ENCODE results near the gene BAIAP2.
"Not testable (repeated sequence)": the region's sequence is repeated elsewhere in the genome, so short reads cannot be mapped to it uniquely, and the experiment has no call there.

The BAIAP2 gene

GRCh38 chr17:81022344-81022676 is 12.6 kb upstream of the BAIAP2 start:
- no peak for DNase-seq (ENCODE audit: low read depth)

- no peak for DNase-seq (ENCODE audit: low read depth)
Observed at GRCh38 chr17:81025065-81025740, 9.7 kb upstream of the BAIAP2 start.

- no peak for DNase-seq (ENCODE audit: low read depth)
Observed at GRCh38 chr17:81025741-81026129, 9.2 kb upstream of the BAIAP2 start.

- DNase-seq (ENCODE audit: low read depth): no peak
Observed at GRCh38 chr17:81026266-81027036, 8.5 kb upstream of the BAIAP2 start.

DNA sequence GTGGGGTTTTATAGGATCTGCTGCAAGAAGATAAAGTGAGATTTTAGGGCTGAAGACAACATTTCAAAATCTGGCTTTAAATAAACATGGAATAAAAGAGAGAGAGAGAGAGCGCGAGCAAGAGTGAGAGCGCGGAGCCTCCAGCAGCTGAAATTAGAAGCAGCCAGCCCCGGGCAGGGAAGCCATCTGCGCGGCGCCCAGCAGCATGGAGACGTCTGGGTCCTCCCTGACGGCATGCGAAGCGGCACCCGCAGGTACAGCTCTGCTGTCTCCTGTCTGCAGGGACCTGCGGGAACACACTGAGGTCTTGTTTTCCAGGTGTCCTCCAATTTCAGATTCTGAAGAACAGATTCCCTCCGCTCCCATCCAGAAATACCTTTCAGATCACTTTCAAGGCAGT is 7.9 kb upstream of the BAIAP2 start:
- DNase-seq (ENCODE audit: low read depth): no peak

- no peak for DNase-seq (ENCODE audit: low read depth)
Observed at GRCh38 chr17:81027591-81028505, 7.1 kb upstream of the BAIAP2 start.

- no peak for DNase-seq (ENCODE audit: low read depth)
Observed at GRCh38 chr17:81028506-81028858, 6.5 kb upstream of the BAIAP2 start.

DNA sequence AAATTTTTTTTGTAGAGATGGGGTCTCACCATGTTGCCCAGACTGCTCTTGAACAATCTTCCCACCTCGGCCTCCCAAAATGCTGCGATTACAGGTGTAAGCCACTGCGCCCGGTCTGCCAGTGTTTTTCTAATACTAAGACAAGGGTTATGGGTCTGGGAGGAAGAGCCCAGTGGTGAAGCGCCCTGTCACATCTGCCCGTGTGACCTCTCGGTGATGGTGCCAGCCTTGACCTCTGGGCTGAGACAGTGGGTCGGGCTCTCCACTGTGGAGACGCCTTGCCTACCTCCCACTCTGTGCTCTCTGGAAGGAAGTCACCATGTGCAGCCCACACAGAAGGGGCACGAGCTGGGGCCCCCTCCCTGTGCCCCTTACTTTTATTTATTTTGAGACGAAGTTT is 5.1 kb upstream of the BAIAP2 start:
- no peak for DNase-seq (ENCODE audit: low read depth)

DNA sequence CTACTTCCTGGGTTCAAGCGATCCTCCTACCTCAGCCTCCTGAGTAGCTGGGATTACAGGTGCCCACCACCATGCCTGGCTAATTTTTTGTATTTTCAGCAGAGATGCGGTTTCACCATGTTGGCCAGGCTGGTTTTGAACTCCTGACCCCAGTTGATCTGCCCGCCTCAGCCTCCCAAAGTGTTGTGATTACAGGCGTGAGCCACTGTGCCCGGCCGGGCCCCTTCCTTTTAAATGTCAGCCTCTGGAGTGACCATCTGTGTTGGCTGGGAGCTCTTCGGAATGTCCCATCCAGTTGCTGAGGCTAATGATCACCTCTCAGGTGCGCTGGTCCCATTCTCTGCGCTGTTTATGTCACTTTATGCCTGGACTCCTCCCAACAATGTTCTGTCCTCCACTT is 4.6 kb upstream of the BAIAP2 start:
- DNase-seq (ENCODE audit: low read depth): not testable (repeated sequence)

DNA sequence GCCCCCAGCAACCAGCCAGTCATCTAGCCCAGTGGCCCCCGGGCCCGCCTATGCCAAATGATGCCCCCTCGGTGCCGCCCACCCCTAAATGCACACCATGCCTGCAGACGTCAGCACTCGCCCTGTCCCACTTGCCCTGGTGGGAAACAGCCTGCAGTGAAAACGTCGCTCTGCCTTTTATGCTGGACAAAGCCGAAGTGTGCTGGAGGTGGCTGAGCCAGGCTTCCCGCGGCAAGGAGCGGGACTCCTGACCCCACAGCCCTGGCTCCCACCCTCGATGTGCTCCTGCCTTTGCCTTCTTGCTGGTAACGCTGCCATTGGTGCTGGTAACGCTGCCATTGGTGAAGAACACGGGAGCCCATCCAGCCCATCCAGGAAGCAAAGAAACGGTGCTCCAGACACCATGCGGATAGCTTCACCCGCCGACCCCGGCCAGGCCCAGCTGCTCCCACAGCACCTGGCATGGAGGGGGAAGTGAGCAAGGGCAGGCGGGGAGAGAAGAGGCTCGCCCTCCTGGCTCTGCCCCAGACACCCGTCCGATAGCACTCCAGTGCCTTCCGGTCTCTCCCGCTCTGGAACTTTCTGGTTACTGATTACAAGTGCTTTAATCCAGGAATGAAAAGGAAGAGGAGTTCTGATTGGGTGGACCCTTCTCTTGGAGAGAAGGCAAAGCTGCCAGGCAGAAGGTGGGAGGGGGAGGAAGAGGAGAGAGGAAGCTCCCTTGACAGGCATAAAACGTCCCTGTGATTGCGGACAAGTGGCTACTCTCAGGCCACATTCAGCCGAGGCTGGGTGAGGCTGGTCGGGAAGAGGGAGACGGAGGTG is 4.0 kb upstream of the BAIAP2 start:
- DNase-seq (ENCODE audit: low read depth): no peak

GRCh38 chr17:81031566-81032550 is 3.1 kb upstream of the BAIAP2 start:
- DNase-seq (ENCODE audit: low read depth): no peak

GRCh38 chr17:81032641-81033480 is 2.1 kb upstream of the BAIAP2 start:
- DNase-seq (ENCODE audit: low read depth): no peak

DNA sequence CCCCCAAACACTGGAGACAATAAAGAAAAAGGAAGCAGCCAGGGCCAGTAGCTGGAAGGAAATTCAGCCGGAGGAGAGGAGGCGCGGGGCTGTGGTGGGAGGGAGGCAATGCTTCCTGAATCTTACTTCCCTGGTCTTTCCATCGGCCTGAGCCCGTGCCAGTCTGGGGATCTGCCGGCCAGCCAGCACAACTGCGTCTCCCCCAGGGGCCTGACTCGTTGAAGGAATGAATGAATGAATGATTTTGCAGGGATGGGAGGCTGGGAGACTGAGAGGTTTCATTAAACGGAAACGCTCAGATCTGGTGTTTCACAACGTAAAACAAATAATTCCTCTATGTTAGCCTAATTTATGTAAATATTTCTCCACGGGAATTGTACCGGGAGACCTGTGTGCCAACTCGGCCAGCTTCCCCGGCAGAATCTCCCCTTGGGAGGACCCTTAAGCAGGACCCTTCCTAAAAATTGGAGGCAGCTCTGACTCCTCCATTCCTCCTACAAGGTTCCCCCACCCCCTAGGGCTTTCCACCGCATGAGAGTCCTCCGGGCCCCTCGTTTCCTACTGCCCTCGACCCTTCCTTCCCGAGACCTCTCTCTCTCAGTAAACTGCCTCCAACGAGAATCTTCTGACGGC is 1.3 kb upstream of the BAIAP2 start:
- no peak for DNase-seq (ENCODE audit: low read depth)

GRCh38 chr17:81034168-81034777 is 678 bp upstream of the BAIAP2 start:
- no peak for DNase-seq (ENCODE audit: low read depth)

DNA sequence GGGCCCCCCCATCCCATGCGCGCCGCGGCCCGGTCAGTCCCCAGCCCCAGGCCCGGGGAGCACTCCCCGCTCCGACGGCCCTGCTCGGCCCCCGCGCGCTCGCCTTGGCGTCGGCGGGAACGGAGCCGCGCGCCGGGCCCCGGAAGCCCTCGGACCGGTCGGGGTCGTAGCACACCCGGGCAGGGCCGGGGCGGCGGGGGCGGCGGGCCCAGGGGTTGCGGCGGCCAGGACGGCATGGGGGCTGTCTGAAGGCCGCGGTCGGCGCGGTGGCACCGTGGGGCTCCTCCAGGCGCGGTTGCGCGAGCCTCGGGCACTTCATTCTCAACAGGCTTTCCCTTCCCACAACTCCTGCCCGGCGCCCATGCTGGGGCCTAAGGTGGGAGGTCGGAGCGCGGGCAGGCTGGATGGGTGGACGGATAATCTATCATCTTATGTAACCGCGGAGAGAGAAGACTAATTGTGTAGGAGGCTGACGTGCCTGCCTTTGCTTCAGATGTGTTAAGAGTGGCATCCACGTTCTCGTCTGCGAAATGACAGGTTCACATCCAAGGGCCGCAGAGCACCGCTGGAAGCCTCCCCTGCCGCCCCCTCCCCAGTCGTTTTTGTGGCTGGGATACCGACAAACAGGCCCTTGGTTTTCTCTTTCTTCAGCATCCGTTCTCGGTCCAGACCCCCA is 708 bp downstream of the BAIAP2 start:
- no peak for DNase-seq (ENCODE audit: low read depth)

- no peak for DNase-seq (ENCODE audit: low read depth)
Observed at GRCh38 chr17:81036197-81036941, 1.4 kb downstream of the BAIAP2 start.

DNA sequence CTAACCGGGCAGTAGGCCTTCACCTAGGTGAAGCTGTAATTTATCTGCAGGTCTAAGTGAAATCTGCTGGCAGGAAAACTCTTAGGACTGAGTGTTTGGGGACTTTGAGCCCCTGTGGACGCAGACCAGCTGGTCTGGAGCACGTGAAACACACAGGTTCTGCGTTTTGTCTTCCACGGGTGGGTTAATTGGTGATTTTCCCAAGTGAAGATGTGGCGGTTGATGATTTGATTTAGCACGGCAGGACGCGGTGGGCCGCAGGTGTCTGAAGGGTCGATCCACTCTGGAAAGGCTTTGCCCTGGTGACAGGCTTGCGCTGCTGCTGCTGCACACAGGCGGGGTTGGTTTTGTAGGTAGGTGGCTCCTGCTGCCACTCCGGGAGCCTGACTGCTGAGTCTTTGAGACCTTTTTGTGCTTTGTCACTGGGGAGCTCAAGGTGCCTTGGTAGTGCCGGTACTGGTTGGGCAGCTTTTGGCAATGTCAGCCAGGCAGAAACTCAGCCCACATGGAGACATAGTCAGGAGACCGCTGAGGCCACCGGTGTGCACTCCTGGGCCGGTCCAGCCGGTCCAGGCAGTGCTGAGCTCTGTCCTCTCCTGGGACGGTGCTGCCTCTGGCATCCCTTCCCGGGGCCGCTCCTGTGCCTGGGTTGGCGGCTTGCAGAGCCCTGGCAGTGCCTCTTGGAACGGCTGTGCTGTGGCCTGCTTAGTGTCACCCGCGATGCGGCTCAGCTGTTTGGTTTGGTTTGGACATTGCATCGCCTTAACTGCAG is 2.3 kb downstream of the BAIAP2 start:
- no peak for DNase-seq (ENCODE audit: low read depth)

Measured in activated T-cell treated with anti-CD3 and anti-CD28 coated beads for 1 hour (primary cell).